CD4-positive, alpha-beta memory T cell (primary cell): ENCODE results near the gene PDE4D. TPM values are rescaled to one million over a fixed set of nuclear protein-coding genes. Genes with fewer than 3 reads are reported as not detected.
"Not testable (repeated sequence)": the region's sequence is repeated elsewhere in the genome, so short reads cannot be mapped to it uniquely, and the experiment has no call there.

Experiments
- CTCF ChIA-PET: fragments of 350-600 bp; sonication (Branson Sonifier 250); formaldehyde crosslinking; loops from one replicate; lab custom pipeline; 2021; ENCODE audit warnings: inconsistent platforms; ENCODE audit not compliant: partially characterized antibody; lab: Charles Lee
- POLR2A ChIA-PET: fragments of 350-600 bp; sonication (Branson Sonifier 250); formaldehyde crosslinking; loops from one replicate; lab custom pipeline; 2021; ENCODE audit not compliant: partially characterized antibody; lab: Charles Lee
- DNase-seq, 5 donors: peaks; one replicate each; pipeline versions ENCODE4 v3.0.0 to v3.0.0-alpha.2; 2020 to 2022; ENCODE audit warnings: mixed read lengths in 1 of 5
- H3K27ac ChIP-seq: one replicate; pipeline ENCODE4 v1.7.0; 2013; ENCODE audit warnings: low read depth, low read length
- H3K27me3 ChIP-seq: 2 replicates; pipeline ENCODE4 v1.7.0; 2013; ENCODE audit warnings: mild to moderate bottlenecking, low read length, moderate library complexity; ENCODE audit not compliant: insufficient read depth
- H3K36me3 ChIP-seq: 2 replicates; pipeline ENCODE4 v1.7.0; 2013; ENCODE audit warnings: mild to moderate bottlenecking, low read length, moderate library complexity; ENCODE audit not compliant: insufficient read depth
- H3K4me1 ChIP-seq: 2 replicates; pipeline ENCODE4 v1.7.0; 2013; ENCODE audit warnings: mild to moderate bottlenecking, low read length, moderate library complexity; ENCODE audit not compliant: insufficient read depth
- H3K4me3 ChIP-seq, 2 donors: one replicate each; pipeline ENCODE4 v1.7.0; 2013; ENCODE audit warnings: low read length in 2 of 2, mild to moderate bottlenecking in 1 of 2
- H3K9me3 ChIP-seq, 2 donors: one replicate each; pipeline ENCODE4 v1.7.0; 2013; ENCODE audit warnings: low read length in 2 of 2, control low read depth in 1 of 2; ENCODE audit not compliant: control insufficient read depth in 1 of 2
- H3K27ac Mint-ChIP-seq, 7 donors: one replicate each; pipeline ENCODE4 v1.8.0; 2020 to 2021; ENCODE audit warnings: mixed read lengths in 7 of 7, mild to moderate bottlenecking in 6 of 7, inconsistent platforms in 3 of 7, moderate library complexity in 3 of 7
- H3K27me3 Mint-ChIP-seq, 2 donors: one replicate each; pipeline ENCODE4 v1.8.0; 2020 to 2021; ENCODE audit warnings: mixed read lengths in 2 of 2
- H3K36me3 Mint-ChIP-seq, 2 donors: one replicate each; pipeline ENCODE4 v1.8.0; 2020 to 2021; ENCODE audit warnings: mixed read lengths in 2 of 2, inconsistent platforms in 1 of 2, mild to moderate bottlenecking in 1 of 2
- H3K4me1 Mint-ChIP-seq, 4 donors: one replicate each; pipeline ENCODE4 v1.8.0; 2020 to 2021; ENCODE audit warnings: mixed read lengths in 4 of 4, mild to moderate bottlenecking in 1 of 4
- H3K4me3 Mint-ChIP-seq, 8 donors: one replicate each; pipeline ENCODE4 v1.8.0; 2020 to 2021; ENCODE audit warnings: mixed read lengths in 8 of 8, mild to moderate bottlenecking in 7 of 8, moderate library complexity in 6 of 8, inconsistent platforms in 3 of 8
- H3K9me3 Mint-ChIP-seq, 8 donors: one replicate each; pipeline ENCODE4 v1.8.0; 2020 to 2021; ENCODE audit warnings: mixed read lengths in 8 of 8, mild to moderate bottlenecking in 5 of 8, inconsistent platforms in 3 of 8, moderate library complexity in 1 of 8
- intact Hi-C: fragments of 100-400 bp; cut with micrococcal nuclease; formaldehyde crosslinking; loops from one replicate; pipeline ENCODE4 v1.15.1; 2023
- polyA plus RNA-seq, 2 donors: library from polyadenylated mRNA; unstranded; fragments of 300-500 nt; fragmentation: Illumina TruSeq; gene quantifications; one replicate each; pipeline ENCODE4 v1.2.3, GENCODE V29; 2021
- total RNA-seq, 2 experiments: library from RNA; stranded (reverse); gene quantifications; one replicate each; pipeline ENCODE4 v1.2.3, GENCODE V29; 2021

The PDE4D gene
- total and polyA plus RNA-seq, 4 experiments from 2014 or later, result 12.3 to 49.7 (median 30.3) TPM

DNA sequence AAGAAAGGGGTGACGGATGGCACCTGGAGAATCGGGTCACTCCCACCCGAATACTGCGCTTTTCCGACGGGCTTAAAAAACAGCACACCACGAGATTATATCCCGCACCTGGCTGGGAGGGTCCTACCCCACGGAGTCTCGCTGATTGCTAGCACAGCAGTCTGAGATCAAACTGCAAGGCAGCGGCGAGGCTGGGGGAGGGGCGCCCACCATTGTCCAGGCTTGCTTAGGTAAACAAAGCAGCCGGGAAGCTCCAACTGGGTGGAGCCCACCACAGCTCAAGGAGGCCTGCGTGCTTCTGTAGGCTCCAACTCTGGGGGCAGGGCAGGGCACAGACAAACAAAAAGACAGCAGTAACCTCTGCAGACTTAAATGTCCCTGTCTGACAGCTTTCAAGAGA is 498.6 kb downstream of the PDE4D start:
- H3K4me1 Mint-ChIP-seq, H3K27ac Mint-ChIP-seq, H3K4me1 ChIP-seq, CTCF ChIA-PET, H3K4me3 Mint-ChIP-seq, POLR2A ChIA-PET, H3K27me3 ChIP-seq, H3K4me3 ChIP-seq, H3K27ac ChIP-seq, H3K27me3 Mint-ChIP-seq, H3K9me3 Mint-ChIP-seq, H3K36me3 ChIP-seq, intact Hi-C loops, H3K9me3 ChIP-seq, H3K36me3 Mint-ChIP-seq, DNase-seq: not testable (repeated sequence)

DNA sequence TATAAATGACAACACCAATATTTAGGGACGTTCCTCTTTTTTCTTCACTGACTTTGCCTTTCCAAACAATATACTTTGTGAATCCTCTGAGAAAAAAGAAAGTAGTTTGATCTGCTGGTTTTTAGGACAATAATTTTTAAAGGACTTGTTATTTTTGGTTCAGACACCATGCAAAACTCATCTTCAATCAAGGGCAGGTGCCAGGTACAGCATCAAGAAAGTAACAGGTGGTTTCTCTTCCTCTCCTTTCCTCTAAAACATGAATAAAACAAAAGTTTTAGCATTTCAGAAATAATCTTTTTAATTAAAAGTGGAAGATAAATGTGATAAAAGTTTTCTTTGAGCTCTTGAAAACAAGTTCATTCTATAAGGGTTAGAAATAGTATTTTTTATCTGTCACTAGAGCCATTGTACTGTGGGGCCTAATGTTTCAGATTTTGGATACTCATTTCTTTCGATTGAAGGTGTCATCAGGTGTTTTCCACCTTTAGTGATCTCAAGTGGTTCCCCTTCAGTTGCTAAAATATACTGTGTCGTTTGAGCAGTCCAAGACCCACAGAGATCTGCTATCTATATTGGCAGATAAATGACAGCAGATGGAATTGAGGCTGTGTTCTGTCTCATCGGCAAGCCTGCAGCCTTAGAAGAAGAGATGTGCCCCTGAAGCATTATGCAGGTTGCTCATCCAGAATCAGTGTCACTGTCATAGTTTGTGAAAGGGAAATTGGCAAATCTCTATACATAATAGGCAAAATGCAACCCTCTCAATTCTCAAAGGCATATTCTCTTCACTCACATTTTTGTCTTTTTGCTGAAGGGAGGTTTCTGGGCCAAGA is 499.7 kb downstream of the PDE4D start:
- Mint-ChIP-seq H3K4me3 (no peak overlapping the region), H3K27me3 (peaks cover 2 to 6% of the 10 kb centered on the region in 2 donors), H3K27ac (no peak overlapping the region), H3K36me3 (no peaks in the 10 kb centered on the region), H3K9me3 (peaks cover 0 to 3% (median 0%) of the 10 kb centered on the region in 8 donors), H3K4me1 (no peaks in the 10 kb centered on the region)
- no peaks in the 10 kb centered on the region for H3K36me3 ChIP-seq
- H3K9me3 ChIP-seq, result no peaks in the 10 kb centered on the region
- no peak for DNase-seq
- H3K4me3 ChIP-seq, result no peak overlapping the region
- no peaks in the 10 kb centered on the region for H3K4me1 ChIP-seq
- CTCF ChIA-PET, result no interaction called here
- no peaks in the 10 kb centered on the region for H3K27me3 ChIP-seq
- no peak overlapping the region for H3K27ac ChIP-seq
- intact Hi-C loops, result no loop called here
- POLR2A ChIA-PET, result no interaction called here

DNA sequence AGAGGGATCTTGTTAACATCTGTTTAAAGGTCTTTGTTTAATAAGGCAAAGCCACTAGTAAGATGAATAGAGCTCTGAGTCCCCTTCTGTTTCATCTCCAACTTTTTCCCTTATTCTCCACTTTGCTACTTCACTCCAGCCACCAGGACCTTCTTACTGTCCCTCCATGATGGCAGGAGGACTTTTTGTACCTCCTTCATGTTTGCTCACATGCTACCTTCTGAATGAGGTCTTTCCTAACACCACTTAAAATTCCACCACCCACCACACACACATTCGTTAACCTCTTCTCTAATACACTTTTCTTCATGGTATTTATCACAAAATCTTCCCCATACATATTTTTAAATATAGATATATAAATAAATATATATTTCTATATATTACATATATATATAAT is 501.9 kb downstream of the PDE4D start:
- no peak overlapping the region for H3K27ac Mint-ChIP-seq
- CTCF ChIA-PET, result interaction anchor here (1.4 to 6.5 kb wide), 2 partner anchors 11 to 410 kb away, joined by 6 to 76 read pairs; no protein-coding TSS in a partner anchor

DNA sequence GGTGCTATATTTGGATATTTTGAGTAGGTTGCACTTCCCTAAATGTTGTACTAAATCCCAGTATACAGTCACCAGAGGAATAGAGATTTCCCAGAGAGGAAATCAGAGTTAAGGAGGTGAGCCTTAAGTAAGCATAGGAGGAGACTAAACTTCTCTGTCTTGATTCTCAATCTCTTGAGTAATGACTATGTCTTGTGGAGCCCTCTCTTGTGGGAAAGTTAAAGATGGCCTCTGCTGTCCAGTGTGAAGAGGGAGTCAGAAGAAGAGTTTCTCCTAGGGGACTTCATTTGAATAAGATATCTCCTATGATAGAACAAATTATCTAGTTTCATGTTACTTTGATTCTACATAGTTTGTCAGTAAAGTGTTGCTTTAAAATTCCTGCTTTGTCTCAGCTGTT is 502.5 kb downstream of the PDE4D start:
- POLR2A ChIA-PET, result no interaction called here
- peaks cover 2 to 15% of the 10 kb centered on the region in 2 donors for H3K27me3 Mint-ChIP-seq
- CTCF ChIA-PET, result interaction anchor here (1.7 to 6.5 kb wide), 3 partner anchors 10 to 411 kb away, joined by 4 to 76 read pairs (median 18); no protein-coding TSS in a partner anchor
- no peak overlapping the region for H3K27ac ChIP-seq
- no peaks in the 10 kb centered on the region for H3K4me1 Mint-ChIP-seq
- H3K4me3 ChIP-seq, result no peak overlapping the region
- no peaks in the 10 kb centered on the region for H3K4me1 ChIP-seq
- H3K4me3 Mint-ChIP-seq, result no peak overlapping the region
- no peaks in the 10 kb centered on the region for H3K36me3 ChIP-seq
- no peak for DNase-seq
- H3K36me3 Mint-ChIP-seq, result no peaks in the 10 kb centered on the region
- no peak overlapping the region for H3K27ac Mint-ChIP-seq
- intact Hi-C loops, result loop anchor here (1.0 kb wide), 1 partner anchor 282 kb away; no protein-coding TSS in a partner anchor
- H3K9me3 ChIP-seq, result no peaks in the 10 kb centered on the region
- no peaks in the 10 kb centered on the region for H3K27me3 ChIP-seq
- H3K9me3 Mint-ChIP-seq, result peaks cover 0 to 5% (median 0%) of the 10 kb centered on the region in 8 donors

More for the DNA sequence above, 501.9 kb downstream of the PDE4D start:
- intact Hi-C loops, result no loop called here
- POLR2A ChIA-PET, result no interaction called here
- no peaks in the 10 kb centered on the region for H3K4me1 ChIP-seq
- H3K27me3 Mint-ChIP-seq, result peaks cover 2 to 13% of the 10 kb centered on the region in 2 donors
- no peaks in the 10 kb centered on the region for H3K36me3 ChIP-seq
- H3K9me3 Mint-ChIP-seq, result peaks cover 0 to 3% (median 0%) of the 10 kb centered on the region in 8 donors
- DNase-seq, result no peak
- H3K27me3 ChIP-seq, result no peaks in the 10 kb centered on the region
- H3K36me3 Mint-ChIP-seq, result no peaks in the 10 kb centered on the region
- no peaks in the 10 kb centered on the region for H3K9me3 ChIP-seq
- H3K27ac ChIP-seq, result no peak overlapping the region
- no peak overlapping the region for H3K4me3 Mint-ChIP-seq
- H3K4me3 ChIP-seq, result no peak overlapping the region
- H3K4me1 Mint-ChIP-seq, result no peaks in the 10 kb centered on the region

DNA sequence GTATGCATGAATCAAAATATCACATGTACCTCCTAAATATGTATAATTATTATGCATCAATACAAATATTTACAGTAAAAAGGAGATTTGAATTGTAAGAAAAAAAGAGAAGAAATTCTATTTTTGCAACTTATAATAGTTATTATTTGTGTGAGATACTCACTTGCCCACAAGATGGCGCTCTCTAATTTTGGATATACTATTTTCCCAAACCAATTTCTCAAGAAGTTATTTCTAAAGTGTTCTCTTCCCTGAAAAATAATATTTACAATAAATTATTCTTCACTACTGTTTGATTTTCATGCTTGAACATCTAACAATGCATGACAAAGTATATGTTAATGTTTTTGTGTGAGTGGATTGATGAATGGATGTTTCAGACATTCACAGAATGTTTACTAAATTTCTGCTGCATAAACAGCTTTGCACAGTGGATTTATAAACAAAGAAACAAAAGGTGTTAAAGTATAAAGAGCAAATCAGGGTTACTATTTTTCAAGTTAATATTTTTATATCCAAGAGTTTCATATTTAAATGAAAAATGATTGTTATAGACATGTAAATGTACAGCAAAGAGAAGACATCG is 503.4 kb downstream of the PDE4D start:
- Histone ChIP-seq H3K27me3 (no peaks in the 10 kb centered on the region), H3K27ac (no peak overlapping the region), H3K36me3 (no peaks in the 10 kb centered on the region), H3K4me3 (no peak overlapping the region), H3K9me3 (no peaks in the 10 kb centered on the region), H3K4me1 (no peaks in the 10 kb centered on the region)
- Mint-ChIP-seq H3K36me3 (no peaks in the 10 kb centered on the region), H3K4me3 (no peak overlapping the region), H3K27ac (no peak overlapping the region), H3K4me1 (no peaks in the 10 kb centered on the region), H3K9me3 (peaks cover 0 to 5% (median 0%) of the 10 kb centered on the region in 8 donors), H3K27me3 (peaks cover 2 to 16% of the 10 kb centered on the region in 2 donors)
- intact Hi-C loops, result loop anchor here (1.0 kb wide), 1 partner anchor 283 kb away; no protein-coding TSS in a partner anchor
- ChIA-PET POLR2A (interaction anchor here (0.9 kb wide), 1 partner anchor 28 kb away, joined by 3 read pairs; no protein-coding TSS in a partner anchor), CTCF (interaction anchor here (0.8 to 6.5 kb wide), 7 partner anchors 9 to 411 kb away, joined by 3 to 76 read pairs (median 6); no protein-coding TSS in a partner anchor)
- DNase-seq, result peak in 2 of 5 donors; percentile 11 to 25

DNA sequence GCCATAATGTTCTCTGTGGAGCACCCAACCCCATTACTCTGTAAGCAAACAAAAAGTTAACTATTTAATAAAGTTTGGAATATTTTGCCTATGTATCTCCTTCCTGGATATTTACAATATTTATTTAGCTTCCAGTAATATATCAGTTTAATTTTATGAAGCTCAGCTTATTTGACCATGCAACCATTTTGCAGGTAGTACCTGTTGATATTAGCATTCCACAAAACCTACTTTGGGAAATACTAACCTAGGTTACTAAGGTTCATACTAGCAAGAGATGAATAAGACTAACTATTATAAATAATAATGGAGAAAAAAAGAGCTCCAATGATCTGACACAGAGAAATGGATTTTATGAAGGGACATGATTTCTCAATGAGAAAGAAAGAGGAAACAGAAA is 506.4 kb downstream of the PDE4D start:
- ChIA-PET CTCF (interaction anchor here (0.7 to 6.5 kb wide), 6 partner anchors 10 to 501 kb away, joined by 3 to 76 read pairs (median 6); no protein-coding TSS in a partner anchor), POLR2A (no interaction called here)
- Histone ChIP-seq H3K4me1 (no peaks in the 10 kb centered on the region), H3K36me3 (no peaks in the 10 kb centered on the region), H3K4me3 (no peak overlapping the region), H3K9me3 (no peaks in the 10 kb centered on the region), H3K27ac (no peak overlapping the region), H3K27me3 (no peaks in the 10 kb centered on the region)
- Mint-ChIP-seq H3K27ac (no peak overlapping the region), H3K27me3 (peaks cover 2 to 14% of the 10 kb centered on the region in 2 donors), H3K4me3 (no peak overlapping the region), H3K9me3 (peaks cover 0 to 5% (median 0%) of the 10 kb centered on the region in 8 donors), H3K36me3 (no peaks in the 10 kb centered on the region), H3K4me1 (no peaks in the 10 kb centered on the region)
- intact Hi-C loops, result no loop called here
- DNase-seq, result no peak

DNA sequence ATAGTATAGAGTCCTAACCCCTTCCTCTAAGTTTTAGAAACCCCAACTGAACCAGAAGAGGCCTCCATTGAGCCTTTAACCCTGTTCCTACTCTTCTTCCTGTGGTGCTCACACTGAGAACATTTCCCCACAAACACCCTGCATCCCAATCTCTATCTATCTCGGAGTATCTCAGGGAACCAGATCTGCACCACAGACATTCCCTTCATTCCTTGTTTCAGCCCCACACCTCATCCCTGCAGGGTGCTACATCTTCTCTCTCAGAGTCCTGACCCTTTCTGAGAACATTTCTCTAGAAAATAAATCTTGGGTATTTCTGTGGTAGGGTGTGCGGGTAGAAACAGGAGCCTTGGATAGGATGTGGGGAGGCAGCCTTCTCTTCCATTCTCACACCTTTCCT is 507.8 kb downstream of the PDE4D start:
- Histone ChIP-seq H3K9me3 (no peaks in the 10 kb centered on the region), H3K4me1 (no peaks in the 10 kb centered on the region), H3K4me3 (no peak overlapping the region), H3K27me3 (no peaks in the 10 kb centered on the region), H3K36me3 (no peaks in the 10 kb centered on the region), H3K27ac (no peak overlapping the region)
- ChIA-PET CTCF (interaction anchor here (3.0 kb wide), 1 partner anchor 8 kb away, joined by 7 read pairs; no protein-coding TSS in a partner anchor), POLR2A (no interaction called here)
- H3K27ac Mint-ChIP-seq, result no peak overlapping the region
- no peaks in the 10 kb centered on the region for H3K36me3 Mint-ChIP-seq
- intact Hi-C loops, result no loop called here
- H3K9me3 Mint-ChIP-seq, result peaks cover 0 to 5% (median 0%) of the 10 kb centered on the region in 8 donors
- DNase-seq, result no peak
- H3K27me3 Mint-ChIP-seq, result peaks cover 2 to 14% of the 10 kb centered on the region in 2 donors
- no peak overlapping the region for H3K4me3 Mint-ChIP-seq
- H3K4me1 Mint-ChIP-seq, result no peaks in the 10 kb centered on the region
